B cell (primary cell): ENCODE measurements around the gene SAP30L. TPM values are rescaled to one million over a fixed set of nuclear protein-coding genes. Genes with fewer than 3 reads are reported as not detected.

Experiments used
- ATAC-seq: fragments of 200-7000 bp; cut with Tn5 transposase; one replicate; pipeline ENCODE4 v1.10.0; 2021; ENCODE audit warnings: low read depth, mild to moderate bottlenecking, moderate number of reproducible peaks, moderate library complexity
- CTCF ChIA-PET: fragments of 350-600 bp; sonication (Branson Sonifier 250); formaldehyde crosslinking; loops from one replicate; lab custom pipeline; 2021; ENCODE audit warnings: antibody characterized with exemption, inconsistent platforms; lab: Charles Lee
- POLR2A ChIA-PET: fragments of 350-600 bp; sonication (Branson Sonifier 250); formaldehyde crosslinking; loops from one replicate; lab custom pipeline; 2021; ENCODE audit warnings: antibody characterized with exemption; lab: Charles Lee
- DNase-seq: peaks from one replicate; pipeline ENCODE4 v3.0.0; 2013
- H2AFZ ChIP-seq: 2 replicates; pipeline ENCODE4 v1.6.1; 2012; ENCODE audit warnings: mild to moderate bottlenecking, low read depth, low read length; ENCODE audit not compliant: insufficient read depth, poor library complexity, severe bottlenecking
- H3K27ac ChIP-seq, 2 donors: 1 replicate in 1 of 2; 2 replicates in 1 of 2; pipeline ENCODE4 v1.5.1; 2012 to 2013; ENCODE audit warnings: low read length in 2 of 2, mild to moderate bottlenecking in 2 of 2, moderate library complexity in 1 of 2
- H3K27me3 ChIP-seq, 4 experiments: fragments of 200-600 bp in 1 of 4; sonication (generic) in 1 of 4; replicated peaks in 1 of 4; 1 replicate in 2 of 4; 2 replicates in 2 of 4; pipeline versions ENCODE4 v1.6.1 to v1.7.0; 2013 to 2016; ENCODE audit warnings: low read length in 3 of 4, mild to moderate bottlenecking in 2 of 4, mixed read lengths in 1 of 4, moderate library complexity in 1 of 4; ENCODE audit not compliant: insufficient read depth in 4 of 4, control insufficient read depth in 3 of 4; ENCODE audit errors: control extremely low read depth in 1 of 4
- H3K36me3 ChIP-seq, 2 experiments: replicated peaks in 1 of 2; 1 replicate in 1 of 2; 2 replicates in 1 of 2; pipeline versions ENCODE4 v1.6.1 to v1.7.1; 2013; ENCODE audit warnings: low read length in 1 of 2; ENCODE audit not compliant: insufficient read depth in 2 of 2, control insufficient read depth in 1 of 2; ENCODE audit errors: control extremely low read depth in 1 of 2, extremely low read depth in 1 of 2
- H3K4me1 ChIP-seq, 2 donors: fragments of 200-600 bp in 1 of 2; sonication (generic) in 1 of 2; 1 replicate in 1 of 2; 2 replicates in 1 of 2; pipeline versions ENCODE4 v1.5.1 to v1.6.1; 2013 to 2017; ENCODE audit warnings: low read length in 2 of 2; ENCODE audit not compliant: control insufficient read depth in 2 of 2, insufficient read depth in 2 of 2
- H3K4me2 ChIP-seq: replicated peaks from 2 replicates; pipeline ENCODE3; 2012; ENCODE audit warnings: mild to moderate bottlenecking, low read depth, low read length; ENCODE audit not compliant: poor library complexity, severe bottlenecking
- H3K4me3 ChIP-seq, 5 experiments: fragments of 200-600 bp in 1 of 5; sonication (generic) in 1 of 5; 1 replicate in 3 of 5; 2 replicates in 2 of 5; pipeline versions ENCODE4 v1.5.1 to v1.7.0; 2011 to 2016; ENCODE audit warnings: low read length in 4 of 5, mild to moderate bottlenecking in 4 of 5, low read depth in 2 of 5, control low read depth in 1 of 5, moderate library complexity in 1 of 5; ENCODE audit not compliant: insufficient read depth in 1 of 5; ENCODE audit errors: control extremely low read depth in 1 of 5, extremely low read depth in 1 of 5
- H3K79me2 ChIP-seq: fragments of 200-600 bp; sonication (generic); one replicate; pipeline ENCODE4 v1.6.0; 2016; ENCODE audit warnings: low read length; ENCODE audit not compliant: control insufficient read depth, insufficient read depth
- H3K9ac ChIP-seq: fragments of 200-600 bp; sonication (generic); 2 replicates; pipeline ENCODE4 v1.6.1; 2017; ENCODE audit warnings: mild to moderate bottlenecking, low read length, moderate library complexity
- H3K9me3 ChIP-seq, 3 donors: one replicate each; pipeline versions ENCODE4 v1.6.1 to v1.7.1; 2013; ENCODE audit warnings: low read length in 2 of 3; ENCODE audit not compliant: control insufficient read depth in 2 of 3, insufficient read depth in 1 of 3; ENCODE audit errors: control extremely low read depth in 1 of 3
- H4K20me1 ChIP-seq: 2 replicates; pipeline ENCODE4 v1.6.0; 2012; ENCODE audit warnings: mild to moderate bottlenecking, low read length; ENCODE audit not compliant: insufficient read depth, control insufficient read depth, poor library complexity, severe bottlenecking
- H3K27ac Mint-ChIP-seq: one replicate; pipeline ENCODE4 v1.8.0; 2021; ENCODE audit warnings: mixed read lengths
- H3K27me3 Mint-ChIP-seq: one replicate; pipeline ENCODE4 v1.8.0; 2021; ENCODE audit warnings: mixed read lengths
- H3K4me1 Mint-ChIP-seq: one replicate; pipeline ENCODE4 v1.8.0; 2021; ENCODE audit warnings: mixed read lengths
- H3K4me3 Mint-ChIP-seq: one replicate; pipeline ENCODE4 v1.8.0; 2021; ENCODE audit warnings: mixed read lengths
- H3K9me3 Mint-ChIP-seq: one replicate; pipeline ENCODE4 v1.8.0; 2022; ENCODE audit warnings: mixed read lengths; ENCODE audit not compliant: insufficient read depth
- CTCF ChIP-seq: fragments of 200-600 bp; IDR thresholded peaks from one replicate; pipeline ENCODE4 v1.8.0; 2022; ENCODE audit warnings: antibody characterized with exemption, mild to moderate bottlenecking
- EZH2 ChIP-seq: IDR thresholded peaks from 2 replicates; pipeline ENCODE4 v1.6.1; 2012; ENCODE audit warnings: borderline replicate concordance, low read depth, mild to moderate bottlenecking, moderate library complexity, low read length; ENCODE audit not compliant: insufficient read depth, poor library complexity, severe bottlenecking
- WGBS: methylation state at CpG from one replicate; pipeline ENCODE4 v1.1.5; 2013; ENCODE audit warnings: missing lambda C conversion rate; ENCODE audit not compliant: insufficient coverage; 5-methylcytosine and 5-hydroxymethylcytosine counted together
- intact Hi-C: fragments of 100-400 bp; cut with micrococcal nuclease; formaldehyde crosslinking; loops from one replicate; pipeline ENCODE4 v1.10.0; 2022
- polyA plus RNA-seq: library from polyadenylated mRNA; depleted of rRNA; stranded (reverse); fragments of >200 nt; gene quantifications from 2 replicates; pipeline ENCODE4 v1.2.3, GENCODE V29; 2012
- total RNA-seq, 2 donors: library from RNA; stranded (reverse); fragments of 120-200 nt in 1 of 2; gene quantifications; 1 replicate in 1 of 2; 2 replicates in 1 of 2; pipeline versions ENCODE4 v1.2.3 to v1.2.4, GENCODE V29; 2013 to 2022

The SAP30L gene
- total and polyA plus RNA-seq, 2 donors (not counting 1 experiment from before 2014, with no cell fraction given) = 34.8 to 41.5 TPM

GRCh38 chr5:154503698-154504039 lies 57.9 kb downstream of the SAP30L start:
- Histone ChIP-seq H3K27ac (no peak overlapping the region), H3K9me3 (peaks cover 0 to 10% (median 0%) of the 10 kb centered on the region in 3 donors), H3K27me3 (peaks cover 0 to 3% (median 0%) of the 10 kb centered on the region in 4 experiments), H3K9ac (no peak overlapping the region), H3K4me2 (peak overlapping the region; percentile 51), H2AFZ (peak overlapping the region; percentile 52), H3K4me3 (peak overlapping the region in 1 of 5 experiments; percentile 33), H3K79me2 (no peaks in the 10 kb centered on the region), H3K36me3 (no peaks in the 10 kb centered on the region), H3K4me1 (peaks cover 2 to 12% of the 10 kb centered on the region in 2 donors), H4K20me1 (no peaks in the 10 kb centered on the region)
- Mint-ChIP-seq H3K27me3 (peaks cover 4% of the 10 kb centered on the region), H3K4me3 (peak overlapping the region; percentile 76), H3K27ac (peak overlapping the region; percentile 66), H3K9me3 (no peaks in the 10 kb centered on the region), H3K4me1 (peaks cover 12% of the 10 kb centered on the region)
- no peak for ATAC-seq
- no peak for DNase-seq
- ChIA-PET POLR2A (interaction anchor here (0.7 kb wide), 1 partner anchor 530 kb away, joined by 3 read pairs; no protein-coding TSS in a partner anchor), CTCF (interaction anchor here (1.5 kb wide), 1 partner anchor 36 kb away, joined by 5 read pairs; no protein-coding TSS in a partner anchor)
- intact Hi-C loops = no loop called here
- TF ChIP-seq EZH2 (no peak), CTCF (no peak)
- 81% methylated on average over 2 of the region's 2 CpGs for WGBS

- no peaks in the 10 kb centered on the region for H3K36me3 ChIP-seq
- H3K79me2 ChIP-seq = no peaks in the 10 kb centered on the region
- DNase-seq (no peak), ATAC-seq (no peak)
- Mint-ChIP-seq H3K4me3 (no peak overlapping the region), H3K9me3 (no peaks in the 10 kb centered on the region), H3K27me3 (peaks cover 18% of the 10 kb centered on the region), H3K4me1 (peaks cover 12% of the 10 kb centered on the region), H3K27ac (no peak overlapping the region)
- WGBS = 85% methylated on average over 10 of the region's 10 CpGs
- no peak overlapping the region for H3K4me2 ChIP-seq
- H3K27me3 ChIP-seq = peaks cover 0 to 3% (median 0%) of the 10 kb centered on the region in 4 experiments
- TF ChIP-seq CTCF (no peak), EZH2 (no peak)
- peaks cover 0 to 10% (median 0%) of the 10 kb centered on the region in 3 donors for H3K9me3 ChIP-seq
- no peak overlapping the region for H2AFZ ChIP-seq
- H3K4me1 ChIP-seq = peaks cover 2 to 12% of the 10 kb centered on the region in 2 donors
- no peaks in the 10 kb centered on the region for H4K20me1 ChIP-seq
- intact Hi-C loops = no loop called here
- H3K4me3 ChIP-seq = no peak overlapping the region
- ChIA-PET POLR2A (no interaction called here), CTCF (interaction anchor here (0.6 kb wide), 1 partner anchor 55 kb away, joined by 4 read pairs; no protein-coding TSS in a partner anchor)
- no peak overlapping the region for H3K9ac ChIP-seq
- H3K27ac ChIP-seq = no peak overlapping the region
These were observed 59.8 kb downstream of the SAP30L start for GRCh38 chr5:154505567-154505966.
